Skeletal muscle cell (primary cell): ENCODE results near the gene PNN.
"Not testable (repeated sequence)": the region's sequence is repeated elsewhere in the genome, so short reads cannot be mapped to it uniquely, and the experiment has no call there.

Experiments
- DNase-seq: peaks from one replicate; pipeline ENCODE4 v3.0.0-alpha.2; 2010; ENCODE audit warnings: low read depth
- H3K4me3 ChIP-seq: 2 replicates; pipeline ENCODE4 v1.5.1; 2011; ENCODE audit warnings: low read depth, mild to moderate bottlenecking, control low read depth, low read length, moderate library complexity

The PNN gene

DNA sequence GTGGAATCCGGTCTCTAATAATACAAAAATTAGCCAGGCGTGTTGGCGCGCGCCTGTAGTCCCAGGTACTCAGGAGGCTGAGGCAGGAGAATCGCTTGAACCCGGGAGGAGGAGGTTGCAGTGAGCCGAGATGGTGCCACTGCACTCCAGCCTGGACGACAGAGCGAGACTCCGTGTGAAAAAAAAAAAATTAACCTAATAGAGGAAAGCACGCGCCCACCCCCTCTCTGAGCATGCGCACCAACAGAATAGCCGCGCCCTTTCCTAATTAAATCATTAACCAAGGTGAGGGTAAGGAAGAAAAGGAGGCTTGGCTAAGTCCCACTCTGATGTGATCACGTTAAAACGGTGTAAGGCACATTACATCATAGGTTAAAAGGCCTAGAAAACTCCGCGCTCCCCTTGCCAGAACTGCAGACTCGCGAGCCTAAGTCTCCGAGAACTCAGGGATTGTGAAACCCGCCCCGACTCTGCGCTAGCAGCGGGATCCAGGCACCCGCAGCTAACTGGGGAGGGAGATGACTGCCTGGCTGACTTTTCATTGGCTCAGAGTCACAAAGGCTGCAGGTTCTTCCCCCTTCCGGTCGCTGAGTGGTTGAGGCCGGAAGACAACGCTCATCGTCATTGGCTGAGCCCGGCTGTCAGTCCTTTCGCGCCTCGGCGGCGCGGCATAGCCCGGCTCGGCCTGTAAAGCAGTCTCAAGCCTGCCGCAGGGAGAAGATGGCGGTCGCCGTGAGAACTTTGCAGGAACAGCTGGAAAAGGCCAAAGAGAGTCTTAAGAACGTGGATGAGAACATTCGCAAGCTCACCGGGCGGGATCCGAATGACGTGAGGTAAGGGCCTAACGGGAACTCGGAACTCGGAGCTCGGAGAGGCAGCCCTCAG, at the start of gene PNN:
Gene PNN (plus strand): TSS at position 695 of the 885 bp plus-strand sequence. CDS start 26 bp downstream, at position 721.
- peak within 1 kb of the TSS; percentile 95 for H3K4me3 ChIP-seq
- DNase-seq = peak; percentile 99

DNA sequence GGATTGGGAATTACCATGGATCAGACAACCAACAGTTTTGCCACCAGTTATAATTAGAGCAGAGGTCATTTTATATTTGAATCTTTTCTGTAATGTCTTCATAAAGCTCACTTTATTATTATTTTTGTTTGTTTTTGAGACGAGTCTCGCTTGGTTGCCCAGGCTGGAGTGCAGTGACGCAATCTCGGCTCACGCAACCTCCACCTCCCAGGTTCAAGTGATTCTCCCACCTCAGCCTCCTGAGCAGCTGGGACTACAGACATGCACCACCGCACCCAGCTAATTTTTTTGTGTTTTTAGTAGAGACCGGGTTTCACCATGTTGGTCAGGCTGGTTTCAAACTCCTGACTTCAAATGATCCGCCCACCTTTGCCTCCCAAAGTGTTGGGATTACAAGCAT, 37.2 kb upstream of the PNN start:
- not testable (repeated sequence) for H3K4me3 ChIP-seq, DNase-seq

DNA sequence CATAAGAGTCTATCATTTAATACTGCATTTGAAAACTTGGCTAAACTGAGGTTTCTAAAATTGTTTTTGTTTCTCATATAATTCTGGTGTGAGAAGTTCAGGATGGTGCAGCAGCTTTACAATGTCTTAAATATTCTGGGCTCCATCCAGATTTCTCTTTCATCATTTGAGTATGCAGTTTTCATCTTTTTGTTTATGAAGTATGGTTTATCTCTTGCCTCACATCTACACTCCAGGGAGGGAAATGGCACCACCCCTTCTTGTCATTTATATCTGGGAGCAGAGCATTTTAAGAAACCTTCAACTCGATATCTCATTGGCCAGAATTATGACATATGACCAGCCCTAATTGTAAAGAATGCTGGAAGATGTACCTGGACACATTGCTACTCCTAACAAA, 36.6 kb upstream of the PNN start:
- DNase-seq = no peak
- H3K4me3 ChIP-seq = no peak overlapping the region

DNA sequence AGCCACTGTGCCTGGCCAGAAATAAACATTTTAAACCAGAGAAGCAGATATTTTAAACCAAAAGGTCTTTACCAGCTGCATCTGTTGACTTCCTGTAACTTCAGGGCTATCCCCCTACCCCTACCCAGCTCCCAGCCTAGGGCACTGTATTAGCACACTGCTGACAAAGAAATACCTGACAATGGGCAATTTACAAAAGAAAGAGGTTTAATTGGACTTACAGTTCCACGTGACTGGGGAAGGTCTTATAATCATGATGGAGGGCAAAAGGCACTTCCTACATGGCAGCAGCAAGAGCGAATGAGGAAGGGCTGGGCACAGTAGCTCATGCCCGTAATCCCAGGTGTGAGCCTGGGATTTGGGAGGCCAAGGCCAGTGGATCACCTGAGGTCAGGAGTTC, 34.9 kb upstream of the PNN start:
- no peak overlapping the region for H3K4me3 ChIP-seq
- no peak for DNase-seq

DNA sequence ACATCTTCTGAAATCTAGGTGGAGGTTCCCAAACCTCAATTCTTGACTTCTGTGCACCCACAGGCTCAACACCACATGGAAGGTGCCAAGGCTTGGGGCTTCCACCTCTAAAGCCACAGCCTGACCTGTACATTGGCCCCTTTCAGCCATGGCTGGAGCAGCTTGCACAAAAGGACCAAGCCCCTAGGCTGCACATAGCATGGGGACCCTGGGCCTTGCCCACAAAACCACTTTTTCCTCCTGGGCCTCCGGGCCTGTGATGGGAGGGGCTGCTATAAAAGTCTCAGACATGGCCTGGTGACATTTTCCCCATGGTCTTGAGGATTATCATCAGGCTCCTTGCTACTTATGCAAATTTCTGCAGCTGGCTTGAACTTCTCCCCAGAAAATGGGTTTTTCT, 33.4 kb upstream of the PNN start:
- not testable (repeated sequence) for H3K4me3 ChIP-seq, DNase-seq

GRCh38 chr14:39143226-39143625, 31.8 kb upstream of the PNN start:
- not testable (repeated sequence) for DNase-seq, H3K4me3 ChIP-seq

GRCh38 chr14:39145266-39145966, 29.6 kb upstream of the PNN start:
- DNase-seq = no peak
- no peak overlapping the region for H3K4me3 ChIP-seq

- H3K4me3 ChIP-seq = no peak overlapping the region
- no peak for DNase-seq
Measured at GRCh38 chr14:39154594-39155189, 20.4 kb upstream of the PNN start.

- no peak for DNase-seq
- no peak overlapping the region for H3K4me3 ChIP-seq
Measured at GRCh38 chr14:39157491-39157890, 17.6 kb upstream of the PNN start.

DNA sequence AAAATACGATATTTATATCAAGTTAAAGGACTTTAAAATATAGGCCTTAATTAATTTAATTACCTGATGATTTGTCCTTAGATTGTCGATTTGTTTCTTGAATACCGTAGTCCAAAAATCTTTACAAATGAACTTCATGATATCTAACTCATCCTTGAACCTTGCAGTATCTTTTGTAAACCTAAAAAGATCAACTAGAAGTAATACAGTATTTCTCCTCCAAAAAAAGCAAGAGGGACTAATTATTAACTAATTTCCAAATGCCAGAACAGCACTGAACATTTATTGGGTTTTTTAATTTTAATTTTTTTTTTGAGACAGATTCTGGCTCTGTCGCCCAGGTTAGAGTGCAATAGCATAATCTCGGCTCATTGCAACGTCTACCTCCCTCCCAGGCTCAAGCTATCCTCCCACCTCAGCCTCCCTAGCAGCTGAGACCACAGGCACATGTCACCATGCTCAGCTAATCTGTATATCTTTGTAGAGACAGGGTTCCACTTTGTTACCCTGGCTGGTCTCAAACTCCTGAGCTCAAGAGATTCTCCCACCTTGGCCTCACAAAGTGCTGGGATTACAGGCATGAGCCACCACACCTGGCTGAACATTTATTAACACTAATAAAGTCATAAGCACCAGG, 16.7 kb upstream of the PNN start:
- H3K4me3 ChIP-seq = no peak overlapping the region
- DNase-seq = no peak

DNA sequence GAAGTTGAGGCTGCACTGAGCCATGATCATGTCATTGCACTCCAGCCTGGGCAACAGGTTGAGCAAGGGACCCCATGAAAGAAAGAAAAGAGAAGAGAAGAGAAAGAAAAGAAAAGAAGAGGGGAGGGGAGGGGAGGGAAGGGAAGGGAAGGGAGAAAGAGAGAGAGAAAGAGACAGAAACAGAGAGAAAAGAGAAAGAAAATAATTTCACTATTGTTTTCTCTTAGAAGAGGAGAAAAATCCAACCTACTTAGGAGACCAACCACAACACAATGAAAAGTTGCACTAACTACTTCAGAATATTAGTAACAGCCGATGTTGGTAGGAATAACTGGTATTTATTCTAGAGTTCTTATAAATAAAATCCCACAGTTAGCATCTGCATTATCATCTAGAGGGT, 14.6 kb upstream of the PNN start:
- no peak overlapping the region for H3K4me3 ChIP-seq

GRCh38 chr14:39167797-39168320, 7.2 kb upstream of the PNN start:
- H3K4me3 ChIP-seq, DNase-seq: not testable (repeated sequence)

More for the DNA sequence above, 14.6 kb upstream of the PNN start:
- no peak for DNase-seq

DNA sequence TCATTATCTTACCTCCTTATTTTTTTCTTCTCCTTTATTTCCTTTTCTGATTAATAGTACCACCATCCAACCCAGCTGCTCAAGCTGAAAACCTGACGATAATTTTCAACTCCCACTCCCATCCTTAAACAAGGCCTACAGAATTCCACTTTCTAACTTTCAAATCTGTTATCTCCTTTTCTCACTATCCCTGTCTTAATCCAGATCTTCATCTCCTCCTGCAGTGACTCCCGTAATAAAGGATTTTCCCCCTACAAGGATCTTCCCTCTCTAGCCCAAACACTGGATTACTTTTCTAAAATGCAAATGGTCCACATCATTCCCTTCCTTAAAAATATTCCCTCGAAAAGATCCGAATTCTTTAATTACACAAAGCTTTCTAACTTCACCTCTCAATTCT, 6.5 kb upstream of the PNN start:
- H3K4me3 ChIP-seq = peak overlapping the region; percentile 77
- DNase-seq = no peak

GRCh38 chr14:39169541-39169900, 5.5 kb upstream of the PNN start:
- peak overlapping the region; percentile 77 for H3K4me3 ChIP-seq
- no peak for DNase-seq

GRCh38 chr14:39173198-39173597, 1.9 kb upstream of the PNN start:
- DNase-seq = no peak
- no peak overlapping the region for H3K4me3 ChIP-seq

GRCh38 chr14:39175445-39176262, 600 bp downstream of the PNN start:
- peak overlapping the region; percentile 95 for H3K4me3 ChIP-seq
- no peak for DNase-seq

DNA sequence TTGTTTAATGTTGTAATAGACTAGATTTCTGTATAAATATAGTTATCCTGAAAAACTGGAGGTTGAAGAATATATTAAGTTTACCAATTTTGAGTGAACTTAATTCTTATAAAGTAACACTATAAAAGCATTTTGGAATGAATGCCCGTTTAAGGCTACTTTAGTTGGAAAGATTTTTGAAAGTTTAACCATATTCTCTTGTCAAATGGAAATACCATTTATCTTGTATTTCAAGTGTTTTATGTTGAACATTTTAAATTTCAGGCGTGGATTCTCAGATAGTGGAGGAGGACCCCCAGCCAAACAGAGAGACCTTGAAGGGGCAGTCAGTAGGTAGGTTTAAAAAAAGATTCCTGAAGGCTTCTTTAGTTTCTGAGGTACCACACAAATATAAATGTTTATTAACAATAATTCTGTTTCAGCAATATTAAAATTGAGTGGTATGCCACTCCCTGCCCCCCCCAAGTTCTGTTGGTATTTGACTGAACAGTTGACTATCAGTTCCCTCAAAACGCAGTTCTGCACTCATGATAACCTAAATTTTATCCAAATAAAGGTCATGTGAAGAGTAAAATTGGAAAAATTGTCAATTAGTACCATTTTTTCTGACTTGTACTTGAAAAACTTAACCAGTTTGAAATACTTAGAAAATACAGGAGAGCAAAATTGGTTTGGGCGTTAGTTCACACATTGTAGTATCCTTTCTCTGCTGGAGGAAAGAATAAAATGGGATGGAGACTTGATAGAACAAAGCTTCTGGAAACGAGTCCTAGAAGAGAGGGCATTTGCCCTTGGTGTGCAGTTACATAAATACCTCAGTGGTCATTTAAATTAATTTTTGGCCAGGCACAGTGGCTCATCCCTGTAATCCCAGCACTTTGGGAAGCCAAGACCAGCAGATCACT, 1.5 kb downstream of the PNN start:
- H3K4me3 ChIP-seq = peak overlapping the region; percentile 95
- DNase-seq = no peak

DNA sequence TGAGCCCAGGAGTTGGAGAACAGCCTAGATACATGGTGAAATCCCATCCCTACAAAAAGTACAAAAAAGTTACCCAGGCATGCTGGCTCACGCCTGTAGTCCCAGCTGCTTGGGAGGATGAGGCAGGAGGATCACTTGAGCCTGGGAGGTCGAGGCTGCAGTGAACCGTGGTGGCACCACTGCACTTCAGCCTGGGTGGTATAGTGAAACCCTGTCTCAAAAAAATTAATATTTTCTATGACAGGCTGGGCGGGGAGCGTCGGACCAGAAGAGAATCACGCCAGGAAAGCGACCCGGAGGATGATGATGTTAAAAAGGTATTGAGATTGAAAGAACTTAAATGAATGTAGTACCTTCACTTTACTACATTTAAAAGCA, 2.1 kb downstream of the PNN start:
- no peak overlapping the region for H3K4me3 ChIP-seq
- no peak for DNase-seq
